MCF 10A (cell line): ENCODE data around the gene DHX15. TPM values are rescaled to one million over a fixed set of nuclear protein-coding genes. Genes with fewer than 3 reads are reported as not detected.

ENCODE experiments used
- BruUV-seq: library from RNA; stranded (reverse); fragments of 400-500 nt; replicated peaks from 2 replicates; lab custom pipeline; 2021; lab: Mats Ljungman, UMichigan
- CTCF ChIA-PET: fragments of 300-600 bp; sonication (Branson Sonifier 250); formaldehyde crosslinking; extraction: SDS; loops from one replicate; lab custom pipeline; 2021; ENCODE audit warnings: antibody characterized with exemption, inconsistent platforms; lab: Yijun Ruan, JAX
- POLR2A ChIA-PET: fragments of 300-600, 350-650 bp; sonication (Branson Sonifier 250); formaldehyde crosslinking; extraction: SDS; loops from one replicate; lab custom pipeline; 2020; ENCODE audit warnings: antibody characterized with exemption, inconsistent platforms; lab: Yijun Ruan, JAX
- DNase-seq: peaks from one replicate; pipeline ENCODE4 v3.0.0-alpha.2; 2018; ENCODE audit not compliant: unreplicated experiment
- H3K27ac Mint-ChIP-seq: one replicate; pipeline ENCODE4 v1.8.0; 2022; ENCODE audit warnings: mild to moderate bottlenecking, low read depth, mixed read lengths; ENCODE audit not compliant: unreplicated experiment
- H3K27me3 Mint-ChIP-seq: one replicate; pipeline ENCODE4 v1.8.0; 2022; ENCODE audit warnings: mixed read lengths; ENCODE audit not compliant: insufficient read depth, unreplicated experiment
- H3K36me3 Mint-ChIP-seq: one replicate; pipeline ENCODE4 v1.8.0; 2022; ENCODE audit warnings: mild to moderate bottlenecking, moderate library complexity, mixed read lengths; ENCODE audit not compliant: insufficient read depth, unreplicated experiment
- H3K4me1 Mint-ChIP-seq: one replicate; pipeline ENCODE4 v1.8.0; 2022; ENCODE audit warnings: mixed read lengths; ENCODE audit not compliant: insufficient read depth, unreplicated experiment
- H3K4me3 Mint-ChIP-seq: one replicate; pipeline ENCODE4 v1.8.0; 2022; ENCODE audit warnings: mild to moderate bottlenecking, moderate library complexity, mixed read lengths; ENCODE audit not compliant: unreplicated experiment
- H3K9me3 Mint-ChIP-seq: one replicate; pipeline ENCODE4 v1.8.0; 2022; ENCODE audit warnings: mixed read lengths; ENCODE audit not compliant: unreplicated experiment
- intact Hi-C: fragments of 100-400 bp; cut with micrococcal nuclease; formaldehyde crosslinking; loops from 2 replicates; pipeline ENCODE4 v1.14.1; 2022
- total RNA-seq: library from RNA; stranded (reverse); gene quantifications from 2 replicates; pipeline ENCODE4 v1.2.3, GENCODE V29; 2022
- TF ChIP-seq, protein P1 (sequence below): fragments of 200-600 bp; IDR thresholded peaks from one replicate; pipeline ENCODE4 v1.8.0; 2022; ENCODE audit warnings: antibody characterized with exemption, mild to moderate bottlenecking; ENCODE audit not compliant: unreplicated experiment

DHX15 gene
- total RNA-seq, 1 experiment from 2014 or later, result 125 TPM

DNA sequence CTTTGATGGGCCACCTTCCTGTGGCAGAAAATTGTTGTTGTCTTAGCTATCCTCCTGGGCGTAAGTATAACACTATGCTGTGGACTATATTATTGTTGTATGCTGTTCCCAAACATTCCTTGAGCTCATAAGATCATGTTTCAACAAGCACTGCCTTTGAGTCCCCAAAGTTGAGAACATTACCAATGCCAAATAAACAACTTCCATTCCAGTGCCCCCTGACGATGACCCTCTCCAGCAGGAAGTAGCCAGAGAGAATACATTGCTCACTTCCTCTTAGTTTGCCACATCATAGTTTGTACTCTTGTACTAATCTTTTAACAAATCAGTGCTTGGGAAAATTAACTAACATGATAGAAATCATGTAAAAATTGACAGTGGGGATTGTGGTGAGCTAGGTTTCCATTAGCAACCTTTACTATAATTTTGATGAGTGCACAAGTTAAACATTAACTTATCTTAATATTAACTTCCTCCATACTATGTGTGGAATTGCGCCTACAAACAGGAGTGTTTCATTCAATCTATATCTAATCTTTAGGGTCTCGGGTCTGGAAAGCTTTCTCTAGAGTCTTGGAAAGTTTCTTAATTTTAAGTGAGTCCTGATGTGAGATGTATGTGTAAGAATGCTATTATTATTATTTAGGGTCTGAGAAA lies 20.3 kb upstream of the DHX15 start:
- intact Hi-C loops, result no loop called here
- Mint-ChIP-seq H3K4me1 (peaks cover 5% of the 10 kb centered on the region), H3K4me3 (no peak overlapping the region), H3K9me3 (no peaks in the 10 kb centered on the region), H3K36me3 (no peaks in the 10 kb centered on the region), H3K27ac (no peak overlapping the region), H3K27me3 (no peaks in the 10 kb centered on the region)
- TF ChIP-seq, protein P1, sequence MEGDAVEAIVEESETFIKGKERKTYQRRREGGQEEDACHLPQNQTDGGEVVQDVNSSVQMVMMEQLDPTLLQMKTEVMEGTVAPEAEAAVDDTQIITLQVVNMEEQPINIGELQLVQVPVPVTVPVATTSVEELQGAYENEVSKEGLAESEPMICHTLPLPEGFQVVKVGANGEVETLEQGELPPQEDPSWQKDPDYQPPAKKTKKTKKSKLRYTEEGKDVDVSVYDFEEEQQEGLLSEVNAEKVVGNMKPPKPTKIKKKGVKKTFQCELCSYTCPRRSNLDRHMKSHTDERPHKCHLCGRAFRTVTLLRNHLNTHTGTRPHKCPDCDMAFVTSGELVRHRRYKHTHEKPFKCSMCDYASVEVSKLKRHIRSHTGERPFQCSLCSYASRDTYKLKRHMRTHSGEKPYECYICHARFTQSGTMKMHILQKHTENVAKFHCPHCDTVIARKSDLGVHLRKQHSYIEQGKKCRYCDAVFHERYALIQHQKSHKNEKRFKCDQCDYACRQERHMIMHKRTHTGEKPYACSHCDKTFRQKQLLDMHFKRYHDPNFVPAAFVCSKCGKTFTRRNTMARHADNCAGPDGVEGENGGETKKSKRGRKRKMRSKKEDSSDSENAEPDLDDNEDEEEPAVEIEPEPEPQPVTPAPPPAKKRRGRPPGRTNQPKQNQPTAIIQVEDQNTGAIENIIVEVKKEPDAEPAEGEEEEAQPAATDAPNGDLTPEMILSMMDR, result no peak
- POLR2A ChIA-PET, result no interaction called here
- DNase-seq, result no peak
- CTCF ChIA-PET, result no interaction called here
- BruUV-seq, result no TSS peak

DNA sequence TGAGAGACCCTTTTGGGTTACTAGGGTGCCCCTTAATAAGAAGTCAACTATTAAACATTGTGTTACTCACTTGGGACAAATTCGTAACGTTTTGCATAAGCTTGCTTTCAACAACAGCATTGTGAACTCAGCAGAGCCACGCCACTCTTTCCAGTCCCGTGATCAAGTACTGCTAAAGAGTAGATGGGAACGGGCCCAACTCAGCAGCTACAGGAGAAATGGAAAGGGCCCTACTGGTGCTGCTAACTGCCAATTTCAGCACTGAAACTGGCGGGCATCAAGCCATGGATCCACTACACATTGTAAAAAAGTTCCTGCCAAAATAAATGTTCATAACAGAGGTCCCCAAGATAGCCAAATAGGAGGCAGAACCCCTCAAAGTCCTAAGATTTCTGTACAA lies 19.0 kb upstream of the DHX15 start:
- POLR2A ChIA-PET, result no interaction called here
- intact Hi-C loops, result no loop called here
- Mint-ChIP-seq H3K27ac (no peak overlapping the region), H3K36me3 (no peaks in the 10 kb centered on the region), H3K9me3 (no peaks in the 10 kb centered on the region), H3K27me3 (no peaks in the 10 kb centered on the region), H3K4me3 (no peak overlapping the region), H3K4me1 (peaks cover 5% of the 10 kb centered on the region)
- TF ChIP-seq, protein P1, result no peak
- no peak for DNase-seq
- BruUV-seq, result no TSS peak
- CTCF ChIA-PET, result no interaction called here

DNA sequence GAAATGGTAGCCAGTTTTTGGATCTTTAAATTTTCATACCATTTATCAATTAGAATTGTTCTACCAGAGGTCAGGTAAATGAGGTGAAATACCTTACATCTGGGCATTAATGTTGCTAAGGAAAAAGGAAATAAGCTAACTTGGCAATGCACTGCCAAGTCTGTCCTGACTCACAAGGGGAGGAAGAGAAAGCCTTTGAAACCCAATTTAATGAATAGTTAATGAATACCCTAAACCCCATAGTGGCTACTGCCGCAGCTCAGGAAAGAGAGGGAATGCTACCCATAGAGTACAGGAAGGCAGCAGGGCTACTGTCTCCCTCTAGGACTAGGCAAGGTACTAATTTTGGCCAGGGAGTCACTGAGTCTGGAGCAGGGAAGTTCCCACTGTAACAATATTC lies 16.8 kb upstream of the DHX15 start:
- TF ChIP-seq, protein P1, result no peak
- ChIA-PET POLR2A (interaction anchor here (1.5 kb wide), 1 partner anchor 17 kb away, joined by 6 read pairs; the partner anchor contains the start of gene DHX15), CTCF (no interaction called here)
- Mint-ChIP-seq H3K9me3 (no peaks in the 10 kb centered on the region), H3K36me3 (no peaks in the 10 kb centered on the region), H3K27ac (no peak overlapping the region), H3K4me1 (peaks cover 12% of the 10 kb centered on the region), H3K27me3 (no peaks in the 10 kb centered on the region), H3K4me3 (no peak overlapping the region)
- BruUV-seq, result no TSS peak
- intact Hi-C loops, result no loop called here
- DNase-seq, result no peak

DNA sequence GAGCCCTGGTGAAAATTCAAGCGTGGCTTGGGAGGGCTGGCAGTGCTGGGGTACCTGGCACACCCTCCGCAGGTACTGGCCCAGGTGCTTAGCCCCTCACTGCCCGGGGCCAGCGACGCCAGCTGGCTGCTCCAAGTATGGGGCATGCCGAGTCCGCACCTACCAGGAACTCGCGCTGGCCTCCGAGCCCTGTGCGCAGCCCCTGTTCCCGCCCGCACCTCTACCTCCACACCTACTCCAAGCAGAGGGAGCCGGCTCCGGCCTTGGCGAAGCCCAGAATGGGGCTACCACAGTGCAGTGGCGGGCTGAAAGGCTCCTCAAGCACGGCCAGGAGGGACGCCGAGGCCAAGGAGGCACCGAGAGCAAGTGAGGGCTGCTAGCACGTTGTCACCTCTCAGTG lies 14.9 kb upstream of the DHX15 start:
- ChIA-PET POLR2A (interaction anchor here (0.8 kb wide), 1 partner anchor 15 kb away, joined by 3 read pairs; the partner anchor contains the start of gene DHX15), CTCF (interaction anchor here (0.8 to 1.3 kb wide), 2 partner anchors 8 to 1437 kb away, joined by 3 to 5 read pairs; no protein-coding TSS in a partner anchor)
- H3K4me3 Mint-ChIP-seq, result no peak overlapping the region
- TF ChIP-seq, protein P1, result no peak
- no peaks in the 10 kb centered on the region for H3K36me3 Mint-ChIP-seq
- no peaks in the 10 kb centered on the region for H3K9me3 Mint-ChIP-seq
- H3K27ac Mint-ChIP-seq, result no peak overlapping the region
- DNase-seq, result no peak
- no peaks in the 10 kb centered on the region for H3K27me3 Mint-ChIP-seq
- intact Hi-C loops, result no loop called here
- no TSS peak for BruUV-seq
- H3K4me1 Mint-ChIP-seq, result peaks cover 20% of the 10 kb centered on the region
